A172 (cell line): ENCODE data around the gene POLN. TPM values are rescaled to one million over a fixed set of nuclear protein-coding genes. Genes with fewer than 3 reads are reported as not detected.

Source experiments
- DNase-seq: peaks from one replicate; pipeline ENCODE4 v3.0.0-alpha.2; 2015; ENCODE audit warnings: low spot score
- total RNA-seq: library from RNA; depleted of rRNA; stranded (reverse); fragments of >200 nt; shearing (Covaris generic); gene quantifications from 2 replicates; pipeline ENCODE4 v1.2.3, GENCODE V29; 2014

POLN gene
- total RNA-seq, 1 experiment from 2014 or later, result 0.24 TPM

- no peak for DNase-seq
Measured at GRCh38 chr4:2263926-2264321, 22.0 kb upstream of the POLN start.

- no peak for DNase-seq
Measured at GRCh38 chr4:2262944-2263250, 21.0 kb upstream of the POLN start.

- DNase-seq, result peak; percentile 97
Measured at GRCh38 chr4:2262145-2262943, 20.4 kb upstream of the POLN start.

GRCh38 chr4:2261853-2262144, 19.9 kb upstream of the POLN start, which contains the start of gene MXD4:
TSS of gene MXD4 (minus strand) at chr4:2262109. CDS start at chr4:2261980, 129 bp downstream.
- no peak for DNase-seq

- no peak for DNase-seq
Measured at GRCh38 chr4:2261110-2261852, 19.4 kb upstream of the POLN start.

- DNase-seq, result no peak
Measured at GRCh38 chr4:2260344-2261109, 18.6 kb upstream of the POLN start.

- DNase-seq, result no peak
Measured at GRCh38 chr4:2259541-2260343, 17.8 kb upstream of the POLN start.

- DNase-seq, result no peak
Measured at GRCh38 chr4:2259036-2259540, 17.2 kb upstream of the POLN start.

- no peak for DNase-seq
Measured at GRCh38 chr4:2258091-2259035, 16.4 kb upstream of the POLN start.

GRCh38 chr4:2257361-2258081, 15.6 kb upstream of the POLN start:
- DNase-seq, result no peak

GRCh38 chr4:2256781-2257191, 14.9 kb upstream of the POLN start:
- no peak for DNase-seq

GRCh38 chr4:2256156-2256731, 14.3 kb upstream of the POLN start:
- DNase-seq, result no peak

GRCh38 chr4:2255501-2256155, 13.7 kb upstream of the POLN start:
- DNase-seq, result no peak

- DNase-seq, result no peak
Measured at GRCh38 chr4:2254665-2255500, 13.0 kb upstream of the POLN start.

- DNase-seq, result no peak
Measured at GRCh38 chr4:2253160-2254084, 11.5 kb upstream of the POLN start.

GRCh38 chr4:2252530-2253091, 10.7 kb upstream of the POLN start:
- DNase-seq, result no peak
